ENCODE measurements around the gene TMEM183A. TPM values are rescaled to one million over a fixed set of nuclear protein-coding genes. Genes with fewer than 3 reads are reported as not detected.

The TMEM183A gene
- total RNA-seq, 6 experiments from 2014 or later = 21.4 to 38.1 (median 31.0) TPM

DNA sequence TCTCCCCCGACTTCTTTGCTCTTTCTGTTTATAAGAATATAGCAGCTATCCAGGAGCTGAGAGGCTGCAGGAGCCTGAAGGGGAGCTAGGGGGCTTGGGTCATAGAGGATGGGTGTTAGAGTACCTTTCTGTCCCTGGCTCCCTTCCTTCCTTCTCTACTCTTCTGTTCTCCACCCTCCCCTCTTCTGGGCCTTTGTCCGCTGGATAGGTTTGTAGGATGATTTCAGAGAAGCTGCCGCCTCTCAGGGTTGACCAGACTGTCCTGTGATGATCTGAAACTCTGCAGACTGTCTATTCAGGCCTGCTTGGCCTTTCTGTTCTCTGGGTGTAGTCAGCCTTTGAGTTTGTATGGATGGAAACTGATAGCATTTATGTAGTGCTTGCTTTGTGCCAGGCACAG is 45.4 kb downstream of the TMEM183A start:
- H3K4me1 ChIP-seq = no peaks in the 10 kb centered on the region
- H3K4me3 ChIP-seq = no peak overlapping the region
- H3K27me3 ChIP-seq = no peaks in the 10 kb centered on the region
- no peak overlapping the region for H3K27ac ChIP-seq
- intact Hi-C loops (cut with DNase I) = no loop called here
- ATAC-seq = no peak
- WGBS (ENCODE audit: insufficient coverage, low coverage, low lambda C conversion rate, missing lambda C conversion rate) = 88% methylated on average over 2 of the region's 3 CpGs
- no peak for TF ChIP-seq POLR2A (IDR thresholded peaks at IDR 0.05)
- no peak for TF ChIP-seq CTCF (IDR thresholded peaks at IDR 0.05)
- no peaks in the 10 kb centered on the region for H3K36me3 ChIP-seq
- peak in 1 of 3 donors; percentile 3 for DNase-seq
- H3K9me3 ChIP-seq = no peaks in the 10 kb centered on the region

DNA sequence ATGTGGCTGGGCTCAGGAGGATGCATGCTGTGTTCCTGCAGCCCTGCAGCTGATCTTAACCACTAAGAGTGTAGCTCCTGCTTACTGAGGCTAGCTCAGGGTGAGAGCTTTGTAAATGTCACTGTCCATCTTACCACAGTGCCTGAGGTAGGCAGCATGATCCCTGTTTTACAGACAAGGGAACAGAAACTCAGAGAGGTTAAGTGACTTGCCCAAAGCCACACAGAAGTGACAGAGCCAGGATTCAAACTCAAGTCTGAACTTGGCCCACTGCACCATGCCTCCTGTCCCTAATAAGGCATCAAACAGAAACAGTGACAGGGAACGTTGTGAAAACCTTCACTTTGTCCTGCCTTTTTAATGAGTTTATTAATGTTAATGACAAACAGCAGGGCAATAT is 47.0 kb downstream of the TMEM183A start:
- no peak for ATAC-seq
- no peak overlapping the region for H3K4me3 ChIP-seq
- H3K27me3 ChIP-seq = no peaks in the 10 kb centered on the region
- H3K9me3 ChIP-seq = no peaks in the 10 kb centered on the region
- no peak for TF ChIP-seq POLR2A (IDR thresholded peaks at IDR 0.05)
- TF ChIP-seq CTCF (IDR thresholded peaks at IDR 0.05) = no peak
- DNase-seq = no peak
- WGBS (ENCODE audit: insufficient coverage, low coverage, low lambda C conversion rate, missing lambda C conversion rate) = no CpG with 5 or more reads among the region's 1 CpG
- intact Hi-C loops (cut with DNase I) = no loop called here
- H3K4me1 ChIP-seq = no peaks in the 10 kb centered on the region
- no peak overlapping the region for H3K27ac ChIP-seq
- H3K36me3 ChIP-seq = no peaks in the 10 kb centered on the region

- Histone ChIP-seq H3K27me3 (no peaks in the 10 kb centered on the region), H3K4me3 (no peak overlapping the region), H3K4me1 (no peaks in the 10 kb centered on the region), H3K27ac (no peak overlapping the region), H3K9me3 (no peaks in the 10 kb centered on the region), H3K36me3 (no peaks in the 10 kb centered on the region)
- WGBS (ENCODE audit: insufficient coverage, low coverage, low lambda C conversion rate, missing lambda C conversion rate) = 70% methylated on average over 4 of the region's 5 CpGs
- ATAC-seq (no peak), DNase-seq (no peak)
- TF ChIP-seq POLR2A (IDR thresholded peaks at IDR 0.05) = no peak
- no peak for TF ChIP-seq CTCF (IDR thresholded peaks at IDR 0.05)
- intact Hi-C loops (cut with DNase I) = no loop called here
Measured at GRCh38 chr1:203054642-203055041, 47.5 kb downstream of the TMEM183A start.

DNA sequence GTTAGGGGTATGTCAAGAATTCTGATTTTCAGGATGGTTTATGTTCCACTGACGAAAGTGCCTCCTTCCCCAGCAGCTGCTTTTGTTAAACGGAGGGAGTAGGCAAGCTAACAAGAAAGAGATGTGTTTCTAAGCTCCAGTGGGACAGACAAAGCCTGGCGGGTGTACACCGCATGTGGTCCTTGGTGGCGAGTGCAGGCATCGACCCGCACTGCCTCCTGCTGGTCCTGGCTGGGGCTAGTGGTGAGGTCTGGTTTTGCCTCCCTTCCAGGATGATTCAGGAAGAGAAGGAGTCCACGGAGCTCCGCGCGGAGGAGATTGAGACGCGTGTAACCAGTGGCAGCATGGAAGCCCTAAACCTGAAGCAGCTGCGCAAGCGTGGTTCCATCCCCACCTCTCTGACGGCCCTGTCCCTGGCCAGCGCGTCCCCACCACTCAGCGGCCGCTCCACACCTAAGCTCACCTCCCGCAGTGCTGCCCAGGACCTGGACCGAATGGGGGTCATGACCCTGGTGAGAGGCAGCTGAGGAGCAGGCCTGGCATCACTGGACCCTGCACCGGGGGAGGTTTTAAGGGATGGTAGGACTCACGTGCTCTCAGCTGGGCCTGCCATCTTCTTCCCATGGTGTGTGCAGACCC is 48.1 kb downstream of the TMEM183A start:
- no peak for ATAC-seq
- Histone ChIP-seq H3K9me3 (no peaks in the 10 kb centered on the region), H3K27me3 (no peaks in the 10 kb centered on the region), H3K36me3 (no peaks in the 10 kb centered on the region), H3K4me1 (no peaks in the 10 kb centered on the region), H3K4me3 (no peak overlapping the region), H3K27ac (no peak overlapping the region)
- TF ChIP-seq CTCF (IDR thresholded peaks at IDR 0.05) (no peak), POLR2A (IDR thresholded peaks at IDR 0.05) (no peak)
- 83% methylated on average over 12 of the region's 24 CpGs for WGBS (ENCODE audit: insufficient coverage, low coverage, low lambda C conversion rate, missing lambda C conversion rate)
- intact Hi-C loops (cut with DNase I) = no loop called here
- peak in 1 of 3 donors; percentile 45 for DNase-seq
